NT2/D1 (cell line): ENCODE data around the gene HAGH.

Experiments used
- SUZ12 ChIP-seq: IDR thresholded peaks from 2 replicates; pipeline ENCODE4 v1.6.1; 2011; ENCODE audit not compliant: insufficient read length, insufficient read depth; ENCODE audit errors: extremely low read depth
- YY1 ChIP-seq: IDR thresholded peaks from 2 replicates; pipeline ENCODE4 v1.6.1; 2011; ENCODE audit not compliant: insufficient read length, insufficient read depth
- ZNF274 ChIP-seq: IDR thresholded peaks from 2 replicates; pipeline ENCODE4 v1.6.1; 2011; ENCODE audit warnings: mild to moderate bottlenecking, low read depth, low read length

- TF ChIP-seq ZNF274 (no peak), YY1 (no peak), SUZ12 (no peak)
These were observed 60.4 kb downstream of the HAGH start for GRCh38 chr16:1766231-1766630.
